GM18951 (cell line): ENCODE data around the gene HLF.
"Not testable (repeated sequence)": the region's sequence is repeated elsewhere in the genome, so short reads cannot be mapped to it uniquely, and the experiment has no call there.

Experiments
- POLR2A ChIP-seq: IDR thresholded peaks from 4 replicates; pipeline ENCODE4 v1.6.1; 2011; ENCODE audit warnings: mild to moderate bottlenecking; ENCODE audit not compliant: insufficient read length, insufficient read depth; ENCODE audit errors: extremely low read depth
- in situ Hi-C: fragments of 300-500 bp; cut with MboI; formaldehyde crosslinking; loops from one replicate; pipeline ENCODE4 v1.12.0; 2022; ENCODE audit warnings: low sequenced_read_pairs, mixed read lengths, inconsistent platforms; ENCODE audit not compliant: unreplicated experiment

The HLF gene

GRCh38 chr17:55319933-55320593 is 55.3 kb downstream of the HLF start:
- TF ChIP-seq POLR2A: no peak
- in situ Hi-C loops: no loop called here

- no peak for TF ChIP-seq POLR2A
- in situ Hi-C loops: no loop called here
Measured at GRCh38 chr17:55320594-55321426, 56.0 kb downstream of the HLF start.

- in situ Hi-C loops: no loop called here
Measured at GRCh38 chr17:55321427-55322060, 56.8 kb downstream of the HLF start.

GRCh38 chr17:55322453-55322985 is 57.8 kb downstream of the HLF start:
- TF ChIP-seq POLR2A: no peak
- in situ Hi-C loops: no loop called here

More at GRCh38 chr17:55321427-55322060, 56.8 kb downstream of the HLF start:
- TF ChIP-seq POLR2A: no peak

GRCh38 chr17:55323518-55324295 is 58.9 kb downstream of the HLF start:
- in situ Hi-C loops: no loop called here
- TF ChIP-seq POLR2A: no peak

GRCh38 chr17:55324296-55324978 is 59.7 kb downstream of the HLF start:
- in situ Hi-C loops: no loop called here
- no peak for TF ChIP-seq POLR2A

- no peak for TF ChIP-seq POLR2A
- in situ Hi-C loops: no loop called here
Measured at GRCh38 chr17:55325406-55325805, 60.6 kb downstream of the HLF start.

- no peak for TF ChIP-seq POLR2A
- in situ Hi-C loops: no loop called here
Measured at GRCh38 chr17:55326030-55326429, 61.3 kb downstream of the HLF start.

- no peak for TF ChIP-seq POLR2A
- in situ Hi-C loops: no loop called here
Measured at GRCh38 chr17:55327225-55328088, 62.7 kb downstream of the HLF start.

GRCh38 chr17:55328514-55328913 is 63.8 kb downstream of the HLF start:
- in situ Hi-C loops: not testable (repeated sequence)

GRCh38 chr17:55330344-55330933 is 65.7 kb downstream of the HLF start:
- in situ Hi-C loops: no loop called here
- no peak for TF ChIP-seq POLR2A
